SU-DHL-6 (cell line): Measurements from ENCODE around the gene EBF3.

Experiments
- EZH2phosphoT487 ChIP-seq: fragments of 200-600 bp; sonication (generic), shearing (Covaris generic); conservative IDR thresholded peaks from 2 replicates; pipeline ENCODE4 v1.6.1; 2018; ENCODE audit warnings: mild to moderate bottlenecking, antibody characterized with exemption, low read length, moderate library complexity, mixed read lengths
- TF ChIP-seq, protein P1 (sequence below): fragments of 200-600 bp; sonication (generic); IDR thresholded peaks from one replicate; pipeline ENCODE4 v1.5.1; 2017; ENCODE audit warnings: antibody characterized with exemption, mild to moderate bottlenecking, low read length, moderate library complexity; ENCODE audit not compliant: insufficient read depth, poor library complexity, severe bottlenecking

DNA sequence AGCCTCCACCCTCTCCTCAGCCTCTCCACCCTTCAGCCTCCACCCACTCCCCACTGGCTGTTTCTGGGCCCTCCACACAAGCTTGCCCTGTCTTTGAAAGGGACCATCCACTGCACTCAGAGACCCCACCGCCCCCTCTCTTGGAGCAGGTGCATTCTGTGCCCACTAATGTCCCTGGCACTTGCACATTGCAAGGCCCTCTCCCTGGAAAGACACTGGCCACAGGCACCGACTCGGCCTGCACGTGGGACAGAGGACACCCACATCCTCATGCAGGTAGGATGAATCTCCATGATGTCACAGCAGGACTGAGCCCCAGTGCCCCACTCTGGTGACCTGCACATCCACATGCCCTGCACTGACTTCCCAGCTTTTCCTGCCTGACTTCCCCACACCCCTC is 36.8 kb upstream of the EBF3 start:
- TF ChIP-seq, protein P1, sequence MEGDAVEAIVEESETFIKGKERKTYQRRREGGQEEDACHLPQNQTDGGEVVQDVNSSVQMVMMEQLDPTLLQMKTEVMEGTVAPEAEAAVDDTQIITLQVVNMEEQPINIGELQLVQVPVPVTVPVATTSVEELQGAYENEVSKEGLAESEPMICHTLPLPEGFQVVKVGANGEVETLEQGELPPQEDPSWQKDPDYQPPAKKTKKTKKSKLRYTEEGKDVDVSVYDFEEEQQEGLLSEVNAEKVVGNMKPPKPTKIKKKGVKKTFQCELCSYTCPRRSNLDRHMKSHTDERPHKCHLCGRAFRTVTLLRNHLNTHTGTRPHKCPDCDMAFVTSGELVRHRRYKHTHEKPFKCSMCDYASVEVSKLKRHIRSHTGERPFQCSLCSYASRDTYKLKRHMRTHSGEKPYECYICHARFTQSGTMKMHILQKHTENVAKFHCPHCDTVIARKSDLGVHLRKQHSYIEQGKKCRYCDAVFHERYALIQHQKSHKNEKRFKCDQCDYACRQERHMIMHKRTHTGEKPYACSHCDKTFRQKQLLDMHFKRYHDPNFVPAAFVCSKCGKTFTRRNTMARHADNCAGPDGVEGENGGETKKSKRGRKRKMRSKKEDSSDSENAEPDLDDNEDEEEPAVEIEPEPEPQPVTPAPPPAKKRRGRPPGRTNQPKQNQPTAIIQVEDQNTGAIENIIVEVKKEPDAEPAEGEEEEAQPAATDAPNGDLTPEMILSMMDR, result no peak
- no peak for TF ChIP-seq EZH2phosphoT487
